Measurements from ENCODE around the gene WDPCP.

GRCh38 chr2:63092857-63093256 is 495.4 kb downstream of the WDPCP start:
- TF ChIP-seq POLR2AphosphoS5 (IDR thresholded peaks at IDR 0.05; ENCODE audit: low read depth), result no peak
- TF ChIP-seq CTCF (conservative IDR thresholded peaks at IDR 0.05; ENCODE audit: low read depth in 2 of 2), result no peak
- no peak for TF ChIP-seq REST (IDR thresholded peaks at IDR 0.05; ENCODE audit: unreplicated experiment)
- no peak for TF ChIP-seq EZH2 (IDR thresholded peaks at IDR 0.05; ENCODE audit: low read depth, unreplicated experiment)
- TF ChIP-seq EZH2phosphoT487 (IDR thresholded peaks at IDR 0.05; ENCODE audit: unreplicated experiment), result no peak
- no peak for TF ChIP-seq CREB1 (CRISPR knock-in tag; IDR thresholded peaks at IDR 0.05; ENCODE audit: low read depth)
- TF ChIP-seq ZNF114 (CRISPR knock-in tag; IDR thresholded peaks at IDR 0.05), result no peak
